Gastrocnemius medialis (tissue), 4 donors: ENCODE data around the gene PTPN7. TPM values are rescaled to one million over a fixed set of nuclear protein-coding genes. Genes with fewer than 3 reads are reported as not detected.
A peak's percentile ranks its signal among the peaks of the same experiment; 100 is the strongest.
"Not testable (repeated sequence)": the region's sequence is repeated elsewhere in the genome, so short reads cannot be mapped to it uniquely, and the experiment has no call there.

Source experiments
- ATAC-seq, 2 donors: fragments of 150-250 bp; one replicate each; pipeline ENCODE4 v1.9.1; 2016
- DNase-seq, 2 donors: peaks; one replicate each; pipeline ENCODE4 v3.0.0-alpha.2; 2019
- H3K27ac ChIP-seq, 4 donors: fragments of 200-600 bp; sonication (generic); 1 replicate in 1 of 4; 2 replicates in 3 of 4; pipeline ENCODE4 v1.5.1; 2016 to 2018; ENCODE audit warnings: mild to moderate bottlenecking in 2 of 4, moderate library complexity in 1 of 4
- H3K27me3 ChIP-seq, 3 donors: fragments of 200-600 bp; sonication (generic) in 2 of 3; 1 replicate in 1 of 3; 2 replicates in 2 of 3; pipeline versions ENCODE4 v1.5.1 to v1.6.0; 2016 to 2019; ENCODE audit warnings: mild to moderate bottlenecking in 1 of 3, moderate library complexity in 1 of 3
- H3K36me3 ChIP-seq, 2 donors: fragments of 200-600 bp; sonication (generic) in 1 of 2; one replicate each; pipeline ENCODE4 v1.5.1; 2017 to 2018
- H3K4me1 ChIP-seq, 2 donors: fragments of 200-600 bp; sonication (generic) in 1 of 2; one replicate each; pipeline ENCODE4 v1.5.1; 2016 to 2017; ENCODE audit warnings: mild to moderate bottlenecking in 2 of 2
- H3K4me3 ChIP-seq, 4 donors: fragments of 200-600 bp; sonication (generic) in 3 of 4; 1 replicate in 1 of 4; 2 replicates in 3 of 4; pipeline ENCODE4 v1.5.1; 2016 to 2019; ENCODE audit warnings: mild to moderate bottlenecking in 2 of 4
- H3K9me3 ChIP-seq, 3 donors: fragments of 200-600 bp; sonication (generic) in 2 of 3; 1 replicate in 1 of 3; 2 replicates in 2 of 3; pipeline ENCODE4 v1.5.1; 2016 to 2019
- CTCF ChIP-seq, 5 experiments: fragments of 450-650 bp in 3 of 5; fragments of 200-600 bp in 2 of 5; sonication (generic) in 2 of 5; IDR thresholded peaks in 4 of 5; conservative IDR thresholded peaks in 1 of 5; 1 replicate in 4 of 5; 2 replicates in 1 of 5; pipeline ENCODE4 v1.5.1; 2016 to 2019; ENCODE audit warnings: antibody characterized with exemption in 5 of 5, mild to moderate bottlenecking in 3 of 5, moderate library complexity in 3 of 5
- POLR2A ChIP-seq, 2 donors: fragments of 450-650 bp; IDR thresholded peaks; one replicate each; pipeline ENCODE4 v1.6.1; 2017; ENCODE audit warnings: antibody characterized with exemption in 2 of 2, mild to moderate bottlenecking in 2 of 2, moderate library complexity in 2 of 2
- in situ Hi-C, 4 donors: fragments of 200-750 bp; cut with MboI; loops; one replicate each; pipeline versions ENCODE4 v1.15.0 to v1.8.0; 2017; ENCODE audit warnings: low sequenced_read_pairs in 4 of 4
- intact Hi-C: fragments of 100-400 bp; cut with DNase I; formaldehyde crosslinking; loops from one replicate; pipeline ENCODE4 v1.15.1; 2023; ENCODE audit warnings: low total_unique reads
- total RNA-seq, 4 donors: library from RNA; depleted of rRNA; stranded (reverse); fragments of >200 nt; gene quantifications; one replicate each; pipeline versions ENCODE4 v1.1.0 to v1.2.3, GENCODE V29; 2016

PTPN7 gene
- total RNA-seq, 4 donors from 2014 or later, result 0.19 to 0.76 (median 0.49) TPM

GRCh38 chr1:202117898-202118371 is 42.5 kb downstream of the PTPN7 start:
- Histone ChIP-seq H3K27me3 (no peaks in the 10 kb centered on the region), H3K4me3 (no peak overlapping the region), H3K4me1 (peaks cover 7 to 9% of the 10 kb centered on the region in 2 donors), H3K27ac (no peak overlapping the region), H3K36me3 (no peaks in the 10 kb centered on the region), H3K9me3 (no peaks in the 10 kb centered on the region)
- intact Hi-C loops (no loop called here), in situ Hi-C loops (loop anchor here (5.0 to 10.0 kb wide), 3 partner anchors 103 to 111 kb away; partner anchors contain the start of gene ELF3 (in 3 of the 4))
- DNase-seq (no peak), ATAC-seq (no peak)
- TF ChIP-seq POLR2A (IDR thresholded peaks at IDR 0.05), result no peak
- TF ChIP-seq CTCF (IDR thresholded peaks at IDR 0.05 in 4 of 5, conservative IDR thresholded peaks at IDR 0.05 in 1 of 5), result no peak

GRCh38 chr1:202116287-202116686 is 44.1 kb downstream of the PTPN7 start:
- peaks cover 9 to 14% of the 10 kb centered on the region in 2 donors for H3K4me1 ChIP-seq
- ATAC-seq (no peak), DNase-seq (no peak)
- no peak for TF ChIP-seq POLR2A (IDR thresholded peaks at IDR 0.05)
- no peak for TF ChIP-seq CTCF (IDR thresholded peaks at IDR 0.05 in 4 of 5, conservative IDR thresholded peaks at IDR 0.05 in 1 of 5)
- no peak overlapping the region for H3K27ac ChIP-seq
- intact Hi-C loops, result no loop called here
- no peak overlapping the region for H3K4me3 ChIP-seq
- in situ Hi-C loops, result loop anchor here (5.0 to 10.0 kb wide), 3 partner anchors 101 to 109 kb away; partner anchors contain the start of gene ELF3 (in 3 of the 4)
- H3K27me3 ChIP-seq, result no peaks in the 10 kb centered on the region
- no peaks in the 10 kb centered on the region for H3K36me3 ChIP-seq
- no peaks in the 10 kb centered on the region for H3K9me3 ChIP-seq

GRCh38 chr1:202113690-202114300 is 46.6 kb downstream of the PTPN7 start:
- DNase-seq (no peak), ATAC-seq (no peak)
- Histone ChIP-seq H3K36me3 (no peaks in the 10 kb centered on the region), H3K27ac (no peak overlapping the region), H3K9me3 (no peaks in the 10 kb centered on the region), H3K27me3 (no peaks in the 10 kb centered on the region), H3K4me3 (no peak overlapping the region), H3K4me1 (peaks cover 9 to 14% of the 10 kb centered on the region in 2 donors)
- in situ Hi-C loops, result loop anchor here in 2 of 4 donors (10.0 kb wide), 1 partner anchor 99 kb away; the partner anchor contains the start of gene ELF3 (in 2 of the 2)
- intact Hi-C loops, result no loop called here
- TF ChIP-seq POLR2A (IDR thresholded peaks at IDR 0.05), result no peak
- TF ChIP-seq CTCF (IDR thresholded peaks at IDR 0.05 in 4 of 5, conservative IDR thresholded peaks at IDR 0.05 in 1 of 5), result no peak

GRCh38 chr1:202112859-202113689 is 47.3 kb downstream of the PTPN7 start:
- in situ Hi-C loops (loop anchor here in 2 of 4 donors (10.0 kb wide), 1 partner anchor 98 kb away; the partner anchor contains the start of gene ELF3 (in 2 of the 2)), intact Hi-C loops (no loop called here)
- no peaks in the 10 kb centered on the region for H3K36me3 ChIP-seq
- DNase-seq (no peak), ATAC-seq (peak; percentile 62 to 66)
- TF ChIP-seq CTCF (IDR thresholded peaks at IDR 0.05 in 4 of 5, conservative IDR thresholded peaks at IDR 0.05 in 1 of 5) (no peak), POLR2A (IDR thresholded peaks at IDR 0.05) (no peak)
- H3K27me3 ChIP-seq, result no peaks in the 10 kb centered on the region
- H3K27ac ChIP-seq, result peak overlapping the region in 1 of 4 donors; percentile 61
- no peaks in the 10 kb centered on the region for H3K9me3 ChIP-seq
- H3K4me3 ChIP-seq, result no peak overlapping the region
- H3K4me1 ChIP-seq, result peaks cover 9 to 14% of the 10 kb centered on the region in 2 donors

GRCh38 chr1:202111589-202111988 is 48.8 kb downstream of the PTPN7 start:
- H3K27me3 ChIP-seq, H3K27ac ChIP-seq, H3K36me3 ChIP-seq, H3K4me3 ChIP-seq, intact Hi-C loops, H3K9me3 ChIP-seq, DNase-seq, ATAC-seq: not testable (repeated sequence)
- H3K4me1 ChIP-seq, result peaks cover 9 to 14% of the 10 kb centered on the region in 2 donors
- in situ Hi-C loops, result loop anchor here in 2 of 4 donors (10.0 kb wide), 1 partner anchor 97 kb away; the partner anchor contains the start of gene ELF3 (in 2 of the 2)
